Liver (tissue), 9 donors: ENCODE measurements around the gene EIF4G3. TPM values are rescaled to one million over a fixed set of nuclear protein-coding genes. Genes with fewer than 3 reads are reported as not detected.

Experiments
- DNase-seq: peaks from one replicate; pipeline ENCODE4 v3.0.0-alpha.2; 2017; ENCODE audit warnings: low spot score
- H3K27ac ChIP-seq, 2 donors: one replicate each; pipeline ENCODE4 v1.7.0; 2013; ENCODE audit warnings: inconsistent platforms in 2 of 2, low read length in 2 of 2, control low read depth in 1 of 2, low read depth in 1 of 2, mild to moderate bottlenecking in 1 of 2
- H3K27me3 ChIP-seq, 4 donors: one replicate each; pipeline versions ENCODE4 v1.6.1 to v1.7.0; 2013; ENCODE audit warnings: low read length in 3 of 4, inconsistent platforms in 1 of 4, mild to moderate bottlenecking in 1 of 4, moderate library complexity in 1 of 4; ENCODE audit not compliant: control insufficient read depth in 4 of 4, insufficient read depth in 4 of 4
- H3K36me3 ChIP-seq, 4 donors: one replicate each; pipeline versions ENCODE4 v1.6.1 to v1.7.0; 2013; ENCODE audit warnings: low read length in 3 of 4, mild to moderate bottlenecking in 3 of 4, low read depth in 1 of 4, moderate library complexity in 1 of 4; ENCODE audit not compliant: control insufficient read depth in 4 of 4, insufficient read depth in 3 of 4
- H3K4me1 ChIP-seq, 4 donors: one replicate each; pipeline versions ENCODE4 v1.6.1 to v1.7.0; 2013; ENCODE audit warnings: low read length in 3 of 4, mild to moderate bottlenecking in 3 of 4, moderate library complexity in 1 of 4; ENCODE audit not compliant: control insufficient read depth in 4 of 4, insufficient read depth in 4 of 4
- H3K4me3 ChIP-seq, 3 donors: one replicate each; pipeline versions ENCODE4 v1.6.1 to v1.7.0; 2013; ENCODE audit warnings: low read length in 3 of 3, control low read depth in 1 of 3, low read depth in 1 of 3, mild to moderate bottlenecking in 1 of 3
- H3K9ac ChIP-seq, 2 donors: one replicate each; pipeline ENCODE4 v1.7.0; 2013; ENCODE audit warnings: low read length in 2 of 2, mild to moderate bottlenecking in 2 of 2, moderate library complexity in 2 of 2, control low read depth in 1 of 2, low read depth in 1 of 2
- H3K9me3 ChIP-seq, 4 donors: one replicate each; pipeline versions ENCODE4 v1.6.1 to v1.7.0; 2013; ENCODE audit warnings: low read length in 3 of 4; ENCODE audit not compliant: control insufficient read depth in 4 of 4
- ATF3 ChIP-seq: IDR thresholded peaks from 2 replicates; pipeline ENCODE4 v1.6.1; 2016; ENCODE audit warnings: antibody characterized with exemption
- FOXA2 ChIP-seq: IDR thresholded peaks from 2 replicates; pipeline ENCODE4 v1.6.1; 2016; ENCODE audit warnings: antibody characterized with exemption
- GABPA ChIP-seq, 2 donors: IDR thresholded peaks in 1 of 2; conservative IDR thresholded peaks in 1 of 2; 2 replicates each; pipeline ENCODE4 v1.6.1; 2016; ENCODE audit warnings: antibody characterized with exemption in 2 of 2, mild to moderate bottlenecking in 1 of 2, moderate library complexity in 1 of 2
- HNF4A ChIP-seq, 2 donors: conservative IDR thresholded peaks; 2 replicates each; pipeline ENCODE4 v1.6.1; 2016; ENCODE audit warnings: antibody characterized with exemption in 2 of 2, mild to moderate bottlenecking in 2 of 2
- HNF4G ChIP-seq: IDR thresholded peaks from 2 replicates; pipeline ENCODE4 v1.6.1; 2016; ENCODE audit warnings: antibody characterized with exemption
- JUND ChIP-seq, 2 donors: IDR thresholded peaks; 2 replicates each; pipeline ENCODE4 v1.6.1; 2016; ENCODE audit warnings: antibody characterized with exemption in 2 of 2
- MAX ChIP-seq: IDR thresholded peaks from 2 replicates; pipeline ENCODE4 v1.6.1; 2016; ENCODE audit warnings: antibody characterized with exemption
- NR2F2 ChIP-seq: IDR thresholded peaks from 2 replicates; pipeline ENCODE4 v1.6.1; 2016; ENCODE audit warnings: antibody characterized with exemption
- RAD21 ChIP-seq, 2 donors: IDR thresholded peaks; 2 replicates each; pipeline ENCODE4 v1.6.1; 2016; ENCODE audit warnings: antibody characterized with exemption in 2 of 2, mild to moderate bottlenecking in 2 of 2
- REST ChIP-seq: IDR thresholded peaks from 2 replicates; pipeline ENCODE4 v1.6.1; 2016; ENCODE audit warnings: antibody characterized with exemption, mild to moderate bottlenecking
- RXRA ChIP-seq, 2 donors: IDR thresholded peaks; 2 replicates each; pipeline ENCODE4 v1.6.1; 2017 to 2018; ENCODE audit warnings: antibody characterized with exemption in 2 of 2, mild to moderate bottlenecking in 1 of 2
- TAF1 ChIP-seq: conservative IDR thresholded peaks from 2 replicates; pipeline ENCODE4 v1.6.1; 2016; ENCODE audit warnings: antibody characterized with exemption, mild to moderate bottlenecking
- YY1 ChIP-seq: IDR thresholded peaks from 2 replicates; pipeline ENCODE4 v1.6.1; 2016; ENCODE audit warnings: antibody characterized with exemption, mild to moderate bottlenecking
- ZBTB33 ChIP-seq: IDR thresholded peaks from 2 replicates; pipeline ENCODE4 v1.6.1; 2016; ENCODE audit warnings: antibody characterized with exemption
- WGBS: extraction: QIAGEN DNeasy Blood & Tissue Kit; methylation state at CpG from one replicate; pipeline ENCODE4 v1.1.7; 2013; 5-methylcytosine and 5-hydroxymethylcytosine counted together
- polyA plus RNA-seq, 2 donors: library from polyadenylated mRNA; stranded (reverse) in 1 of 2; unstranded in 1 of 2; fragments of 200-250 nt in 1 of 2; fragments of >200 nt in 1 of 2; fragmentation: Nextera tagmentation in 1 of 2; extraction: Ambion mirVana in 1 of 2; gene quantifications; one replicate each; pipeline versions ENCODE4 v1.2.1 to v1.2.3, GENCODE V29; 2013 to 2015
- total RNA-seq, 2 donors: library from RNA; depleted of rRNA; stranded (reverse); fragments of >200 nt; gene quantifications; one replicate each; pipeline ENCODE4 v1.2.3, GENCODE V29; 2014
- donor health status: healthy.
- donor health status: healthy.
- donor health status: healthy.
- donor health status: healthy.
- donor health status: healthy.

EIF4G3 gene
- total and polyA plus RNA-seq, 4 donors, result 7.6 to 22.8 (median 11.7) TPM

- peaks cover 0 to 3% (median under 1%) of the 10 kb centered on the region in 4 donors for H3K4me1 ChIP-seq
These were observed 19.6 kb downstream of the EIF4G3 start for GRCh38 chr1:21157054-21157453.

GRCh38 chr1:21156019-21156418, 20.7 kb downstream of the EIF4G3 start:
- WGBS, result 87% methylated on average over 6 of the region's 6 CpGs
- Histone ChIP-seq H3K9ac (no peak overlapping the region), H3K27ac (no peak overlapping the region), H3K27me3 (no peaks in the 10 kb centered on the region), H3K4me3 (no peak overlapping the region), H3K36me3 (peaks cover 0 to 2% (median 0%) of the 10 kb centered on the region in 4 donors), H3K4me1 (peaks cover 0 to 5% (median 0%) of the 10 kb centered on the region in 4 donors), H3K9me3 (no peaks in the 10 kb centered on the region)
- DNase-seq, result no peak
- TF ChIP-seq REST, result no peak
- no peak for TF ChIP-seq RAD21 (IDR thresholded peaks at IDR 0.05)
- TF ChIP-seq GABPA (IDR thresholded peaks at IDR 0.05 in 1 of 2, conservative IDR thresholded peaks at IDR 0.05 in 1 of 2), result no peak
- no peak for TF ChIP-seq RXRA (IDR thresholded peaks at IDR 0.05)
- no peak for TF ChIP-seq MAX
- TF ChIP-seq ATF3, result no peak
- no peak for TF ChIP-seq YY1
- no peak for TF ChIP-seq FOXA2

More at GRCh38 chr1:21157054-21157453, 19.6 kb downstream of the EIF4G3 start:
- Histone ChIP-seq H3K9ac (no peak overlapping the region), H3K9me3 (no peaks in the 10 kb centered on the region), H3K27ac (no peak overlapping the region), H3K36me3 (peaks cover 0 to 2% (median 0%) of the 10 kb centered on the region in 4 donors), H3K27me3 (no peaks in the 10 kb centered on the region), H3K4me3 (no peak overlapping the region)
- WGBS, result 86% methylated on average over 3 of the region's 3 CpGs
- TF ChIP-seq NR2F2 (no peak), RXRA (IDR thresholded peaks at IDR 0.05) (no peak), JUND (IDR thresholded peaks at IDR 0.05) (no peak), ZBTB33 (no peak), TAF1 (no peak), YY1 (no peak), ATF3 (no peak), HNF4G (no peak), HNF4A (conservative IDR thresholded peaks at IDR 0.05) (no peak), REST (no peak), GABPA (IDR thresholded peaks at IDR 0.05 in 1 of 2, conservative IDR thresholded peaks at IDR 0.05 in 1 of 2) (no peak), RAD21 (IDR thresholded peaks at IDR 0.05) (no peak)
- DNase-seq, result no peak
